NT2/D1 (cell line): ENCODE results near the gene SLIT1.

Experiments used
- SUZ12 ChIP-seq: IDR thresholded peaks from 2 replicates; pipeline ENCODE4 v1.6.1; 2011; ENCODE audit not compliant: insufficient read length, insufficient read depth; ENCODE audit errors: extremely low read depth
- ZNF274 ChIP-seq: IDR thresholded peaks from 2 replicates; pipeline ENCODE4 v1.6.1; 2011; ENCODE audit warnings: mild to moderate bottlenecking, low read depth, low read length

GRCh38 chr10:97180363-97180755 lies 5.4 kb downstream of the SLIT1 start:
- TF ChIP-seq SUZ12 (no peak), ZNF274 (no peak)
